Nephron progenitor cell (in vitro differentiated cells): Measurements from ENCODE around the gene AADAC.

Experiments used
- DNase-seq: peaks from one replicate; pipeline ENCODE4 v3.0.0; 2021
- H3K27ac Mint-ChIP-seq: 2 replicates; pipeline ENCODE4 v1.8.0; 2021; ENCODE audit warnings: mild to moderate bottlenecking, moderate library complexity, mixed read lengths
- H3K27me3 Mint-ChIP-seq: 2 replicates; pipeline ENCODE4 v1.8.0; 2021; ENCODE audit warnings: mild to moderate bottlenecking, low read depth, mixed read lengths; ENCODE audit not compliant: poor library complexity
- H3K36me3 Mint-ChIP-seq: 2 replicates; pipeline ENCODE4 v1.8.0; 2021; ENCODE audit warnings: low read depth, mixed read lengths
- H3K4me1 Mint-ChIP-seq: 2 replicates; pipeline ENCODE4 v1.8.0; 2021; ENCODE audit warnings: mixed read lengths
- H3K4me3 Mint-ChIP-seq: 2 replicates; pipeline ENCODE4 v1.8.0; 2021; ENCODE audit warnings: mild to moderate bottlenecking, moderate library complexity, mixed read lengths
- H3K9me3 Mint-ChIP-seq: 2 replicates; pipeline ENCODE4 v1.8.0; 2021; ENCODE audit warnings: mild to moderate bottlenecking, moderate library complexity, mixed read lengths
- CTCF ChIP-seq: fragments of 200-600 bp; sonication (generic); IDR thresholded peaks from 2 replicates; pipeline ENCODE4 v1.5.0; 2021; ENCODE audit warnings: antibody characterized with exemption

AADAC gene

GRCh38 chr3:151816091-151816604 lies 2.2 kb downstream of the AADAC start:
- H3K27ac Mint-ChIP-seq: peak overlapping the region; percentile 81
- no peak overlapping the region for H3K4me3 Mint-ChIP-seq
- no peak for TF ChIP-seq CTCF
- H3K4me1 Mint-ChIP-seq: peaks cover 18% of the 10 kb centered on the region
- no peaks in the 10 kb centered on the region for H3K36me3 Mint-ChIP-seq
- DNase-seq: no peak
- no peaks in the 10 kb centered on the region for H3K9me3 Mint-ChIP-seq
- H3K27me3 Mint-ChIP-seq: no peaks in the 10 kb centered on the region

GRCh38 chr3:151817473-151817872 lies 3.6 kb downstream of the AADAC start:
- no peak for DNase-seq
- H3K4me3 Mint-ChIP-seq: no peak overlapping the region
- no peak for TF ChIP-seq CTCF
- H3K4me1 Mint-ChIP-seq: peaks cover 18% of the 10 kb centered on the region
- H3K27me3 Mint-ChIP-seq: peaks cover 2% of the 10 kb centered on the region
- H3K27ac Mint-ChIP-seq: no peak overlapping the region
- no peaks in the 10 kb centered on the region for H3K36me3 Mint-ChIP-seq
- H3K9me3 Mint-ChIP-seq: no peaks in the 10 kb centered on the region

GRCh38 chr3:151818361-151818760 lies 4.4 kb downstream of the AADAC start:
- Mint-ChIP-seq H3K4me1 (peaks cover 18% of the 10 kb centered on the region), H3K27me3 (peaks cover 3% of the 10 kb centered on the region), H3K4me3 (no peak overlapping the region), H3K36me3 (no peaks in the 10 kb centered on the region), H3K9me3 (no peaks in the 10 kb centered on the region), H3K27ac (peak overlapping the region; percentile 23)
- DNase-seq: no peak
- no peak for TF ChIP-seq CTCF

- Mint-ChIP-seq H3K4me3 (no peak overlapping the region), H3K4me1 (peaks cover 18% of the 10 kb centered on the region), H3K27me3 (peaks cover 3% of the 10 kb centered on the region), H3K27ac (no peak overlapping the region), H3K9me3 (no peaks in the 10 kb centered on the region), H3K36me3 (no peaks in the 10 kb centered on the region)
- no peak for DNase-seq
- TF ChIP-seq CTCF: no peak
These were observed 6.0 kb downstream of the AADAC start for GRCh38 chr3:151819910-151820309.

- peaks cover 7% of the 10 kb centered on the region for H3K36me3 Mint-ChIP-seq
- no peak for DNase-seq
These were observed 13.9 kb downstream of the AADAC start for GRCh38 chr3:151827816-151828215.

More at GRCh38 chr3:151827816-151828215, 13.9 kb downstream of the AADAC start:
- TF ChIP-seq CTCF: no peak
- Mint-ChIP-seq H3K4me3 (no peak overlapping the region), H3K9me3 (peaks cover 19% of the 10 kb centered on the region), H3K27ac (no peak overlapping the region), H3K4me1 (no peaks in the 10 kb centered on the region), H3K27me3 (peaks cover 3% of the 10 kb centered on the region)
